Neural progenitor cell (in vitro differentiated cells): ENCODE data around the gene BNIPL. TPM values are rescaled to one million over a fixed set of nuclear protein-coding genes. Genes with fewer than 3 reads are reported as not detected.

Experiments
- DNase-seq: peaks from one replicate; pipeline ENCODE4 v3.0.0-alpha.2; 2016; ENCODE audit warnings: low spot score
- H2AFZ ChIP-seq: fragments of 200-600 bp; sonication (generic); replicated peaks from 2 replicates; pipeline ENCODE4 v1.6.1; 2016; ENCODE audit warnings: antibody characterized with exemption
- H3F3A ChIP-seq: fragments of 200-600 bp; sonication (generic); 2 replicates; pipeline ENCODE4 v1.6.1; 2016; ENCODE audit warnings: antibody characterized with exemption, low read depth
- H3K27ac ChIP-seq: fragments of 200-600 bp; sonication (generic); 2 replicates; pipeline ENCODE4 v1.5.1; 2016; ENCODE audit warnings: mild to moderate bottlenecking
- H3K27me3 ChIP-seq: fragments of 200-600 bp; sonication (generic); 2 replicates; pipeline ENCODE4 v1.6.1; 2016; ENCODE audit warnings: mild to moderate bottlenecking, moderate library complexity
- H3K36me3 ChIP-seq: fragments of 200-600 bp; sonication (generic); 2 replicates; pipeline ENCODE4 v1.5.1; 2016
- H3K4me1 ChIP-seq: fragments of 200-600 bp; sonication (generic); 2 replicates; pipeline ENCODE4 v1.6.1; 2016; ENCODE audit warnings: mixed run types
- H3K4me2 ChIP-seq: fragments of 200-600 bp; sonication (generic); 2 replicates; pipeline ENCODE4 v1.6.1; 2016
- H3K4me3 ChIP-seq: fragments of 200-600 bp; sonication (generic); 2 replicates; pipeline ENCODE4 v1.5.1; 2016
- H3K79me2 ChIP-seq: fragments of 200-600 bp; sonication (generic); 2 replicates; pipeline ENCODE4 v1.6.1; 2016; ENCODE audit warnings: low read depth
- H3K9ac ChIP-seq: fragments of 200-600 bp; sonication (generic); 2 replicates; pipeline ENCODE4 v1.6.1; 2016
- H3K9me3 ChIP-seq: fragments of 200-600 bp; sonication (generic); 2 replicates; pipeline ENCODE4 v1.5.1; 2016; ENCODE audit warnings: low read depth
- H4K20me1 ChIP-seq: fragments of 200-600 bp; sonication (generic); 2 replicates; pipeline ENCODE4 v1.6.1; 2016; ENCODE audit warnings: low read depth
- H3K27ac Mint-ChIP-seq: 3 replicates; pipeline ENCODE4 v1.8.0; 2021; ENCODE audit warnings: mixed read lengths
- H3K27me3 Mint-ChIP-seq: 2 replicates; pipeline ENCODE4 v1.8.0; 2022; ENCODE audit warnings: low read depth, mild to moderate bottlenecking, inconsistent platforms, moderate library complexity, mixed read lengths; ENCODE audit not compliant: insufficient read depth
- H3K36me3 Mint-ChIP-seq: 3 replicates; pipeline ENCODE4 v1.8.0; 2021; ENCODE audit warnings: mixed read lengths
- H3K4me1 Mint-ChIP-seq: 3 replicates; pipeline ENCODE4 v1.8.0; 2021; ENCODE audit warnings: mixed read lengths
- H3K4me3 Mint-ChIP-seq: 3 replicates; pipeline ENCODE4 v1.8.0; 2021; ENCODE audit warnings: mild to moderate bottlenecking, moderate library complexity, mixed read lengths
- H3K9me3 Mint-ChIP-seq: 3 replicates; pipeline ENCODE4 v1.8.0; 2020; ENCODE audit warnings: mixed read lengths
- CTCF ChIP-seq: fragments of 200-600 bp; sonication (generic); IDR thresholded peaks from 2 replicates; pipeline ENCODE4 v1.5.1; 2017; ENCODE audit warnings: antibody characterized with exemption, mild to moderate bottlenecking
- EZH2 ChIP-seq: fragments of 200-600 bp; sonication (generic); IDR thresholded peaks from 2 replicates; pipeline ENCODE4 v1.6.1; 2017; ENCODE audit warnings: antibody characterized with exemption, mild to moderate bottlenecking, moderate library complexity
- EZH2phosphoT487 ChIP-seq: fragments of 200-600 bp; sonication (generic); IDR thresholded peaks from 2 replicates; pipeline ENCODE4 v1.6.1; 2017; ENCODE audit warnings: antibody characterized with exemption
- total RNA-seq: library from RNA; depleted of rRNA; stranded (reverse); fragments of >200 nt; gene quantifications from 2 replicates; pipeline ENCODE4 v1.2.3, GENCODE V29; 2015; ENCODE audit warnings: low replicate concordance

The BNIPL gene
- total RNA-seq, 1 donor from 2014 or later = 0.97 TPM

DNA sequence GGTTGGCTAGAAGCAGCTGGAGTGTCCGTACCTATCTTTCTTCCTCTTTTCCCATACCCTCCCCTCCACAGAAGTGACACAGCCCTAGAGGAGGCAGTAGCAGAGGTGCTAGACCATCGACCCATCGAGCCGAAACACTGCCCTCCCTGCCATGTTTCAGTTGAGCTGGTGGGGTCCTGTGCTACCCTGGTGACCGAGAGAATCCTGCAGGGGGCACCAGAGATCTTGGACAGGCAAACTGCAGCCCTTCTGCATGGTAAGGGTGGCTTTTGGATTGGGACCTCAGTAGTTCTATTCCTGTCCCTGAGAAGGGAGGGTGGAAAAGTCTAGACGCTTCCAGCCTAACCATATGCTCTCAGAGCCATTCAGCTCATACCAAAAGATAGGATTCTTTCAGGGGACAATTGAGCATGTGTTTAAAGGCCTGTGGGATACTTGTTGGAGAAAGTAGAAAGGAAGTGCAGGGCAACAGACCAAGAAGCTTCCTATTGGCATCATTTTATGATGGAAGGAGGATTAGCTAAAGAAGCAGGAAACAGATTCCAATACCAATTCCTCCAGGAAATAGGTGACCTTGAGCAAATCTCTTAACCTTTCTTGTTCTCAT, 11.7 kb upstream of the BNIPL start:
- H3K4me3 Mint-ChIP-seq = no peak overlapping the region
- Histone ChIP-seq H3K4me1 (no peaks in the 10 kb centered on the region), H3K9ac (no peak overlapping the region), H2AFZ (no peak overlapping the region), H3F3A (peaks cover 5% of the 10 kb centered on the region), H3K27me3 (no peaks in the 10 kb centered on the region), H3K4me3 (no peak overlapping the region), H3K4me2 (no peak overlapping the region), H3K27ac (no peak overlapping the region), H3K79me2 (no peaks in the 10 kb centered on the region), H4K20me1 (peaks cover 5% of the 10 kb centered on the region), H3K9me3 (no peaks in the 10 kb centered on the region), H3K36me3 (no peaks in the 10 kb centered on the region)
- H3K4me1 Mint-ChIP-seq = peaks cover 7% of the 10 kb centered on the region
- peaks cover 2% of the 10 kb centered on the region for H3K27me3 Mint-ChIP-seq
- peaks cover 21% of the 10 kb centered on the region for H3K36me3 Mint-ChIP-seq
- TF ChIP-seq CTCF = peak; percentile 76
- TF ChIP-seq EZH2 = no peak
- TF ChIP-seq EZH2phosphoT487 = no peak
- H3K9me3 Mint-ChIP-seq = no peaks in the 10 kb centered on the region
- peak; percentile 83 for DNase-seq
- no peak overlapping the region for H3K27ac Mint-ChIP-seq

- Histone ChIP-seq H3K4me2 (no peak overlapping the region), H3K27me3 (no peaks in the 10 kb centered on the region), H3K9me3 (no peaks in the 10 kb centered on the region), H3K4me3 (no peak overlapping the region), H3F3A (peaks cover 5% of the 10 kb centered on the region), H3K36me3 (no peaks in the 10 kb centered on the region), H3K27ac (no peak overlapping the region), H3K4me1 (no peaks in the 10 kb centered on the region), H3K79me2 (no peaks in the 10 kb centered on the region), H3K9ac (no peak overlapping the region), H4K20me1 (peaks cover 5% of the 10 kb centered on the region), H2AFZ (no peak overlapping the region)
- H3K36me3 Mint-ChIP-seq = peaks cover 21% of the 10 kb centered on the region
- H3K9me3 Mint-ChIP-seq = no peaks in the 10 kb centered on the region
- TF ChIP-seq CTCF (no peak), EZH2 (no peak), EZH2phosphoT487 (no peak)
- no peak overlapping the region for H3K4me3 Mint-ChIP-seq
- no peak for DNase-seq
- H3K27me3 Mint-ChIP-seq = peaks cover 2% of the 10 kb centered on the region
- peaks cover 7% of the 10 kb centered on the region for H3K4me1 Mint-ChIP-seq
- no peak overlapping the region for H3K27ac Mint-ChIP-seq
Measured at GRCh38 chr1:151026460-151026859, 9.9 kb upstream of the BNIPL start.

- TF ChIP-seq CTCF (no peak), EZH2phosphoT487 (no peak), EZH2 (no peak)
- H4K20me1 ChIP-seq = no peaks in the 10 kb centered on the region
- H3K4me3 Mint-ChIP-seq = no peak overlapping the region
- no peaks in the 10 kb centered on the region for H3K9me3 Mint-ChIP-seq
- no peaks in the 10 kb centered on the region for H3K36me3 ChIP-seq
- no peaks in the 10 kb centered on the region for H3K27me3 ChIP-seq
- no peaks in the 10 kb centered on the region for H3K4me1 ChIP-seq
- no peaks in the 10 kb centered on the region for H3K79me2 ChIP-seq
- peaks cover 23% of the 10 kb centered on the region for H3K36me3 Mint-ChIP-seq
- peaks cover 2% of the 10 kb centered on the region for H3K27me3 Mint-ChIP-seq
- H3K4me1 Mint-ChIP-seq = no peaks in the 10 kb centered on the region
- no peaks in the 10 kb centered on the region for H3K9me3 ChIP-seq
- no peak overlapping the region for H3K27ac Mint-ChIP-seq
- H3K9ac ChIP-seq = no peak overlapping the region
- H3K27ac ChIP-seq = no peak overlapping the region
- no peak for DNase-seq
- no peaks in the 10 kb centered on the region for H3F3A ChIP-seq
- H2AFZ ChIP-seq = no peak overlapping the region
- H3K4me2 ChIP-seq = no peak overlapping the region
- H3K4me3 ChIP-seq = no peak overlapping the region
Measured at GRCh38 chr1:151032164-151032563, 4.2 kb upstream of the BNIPL start.
